ENCODE results near the gene ZNF668.

ZNF668 gene

DNA sequence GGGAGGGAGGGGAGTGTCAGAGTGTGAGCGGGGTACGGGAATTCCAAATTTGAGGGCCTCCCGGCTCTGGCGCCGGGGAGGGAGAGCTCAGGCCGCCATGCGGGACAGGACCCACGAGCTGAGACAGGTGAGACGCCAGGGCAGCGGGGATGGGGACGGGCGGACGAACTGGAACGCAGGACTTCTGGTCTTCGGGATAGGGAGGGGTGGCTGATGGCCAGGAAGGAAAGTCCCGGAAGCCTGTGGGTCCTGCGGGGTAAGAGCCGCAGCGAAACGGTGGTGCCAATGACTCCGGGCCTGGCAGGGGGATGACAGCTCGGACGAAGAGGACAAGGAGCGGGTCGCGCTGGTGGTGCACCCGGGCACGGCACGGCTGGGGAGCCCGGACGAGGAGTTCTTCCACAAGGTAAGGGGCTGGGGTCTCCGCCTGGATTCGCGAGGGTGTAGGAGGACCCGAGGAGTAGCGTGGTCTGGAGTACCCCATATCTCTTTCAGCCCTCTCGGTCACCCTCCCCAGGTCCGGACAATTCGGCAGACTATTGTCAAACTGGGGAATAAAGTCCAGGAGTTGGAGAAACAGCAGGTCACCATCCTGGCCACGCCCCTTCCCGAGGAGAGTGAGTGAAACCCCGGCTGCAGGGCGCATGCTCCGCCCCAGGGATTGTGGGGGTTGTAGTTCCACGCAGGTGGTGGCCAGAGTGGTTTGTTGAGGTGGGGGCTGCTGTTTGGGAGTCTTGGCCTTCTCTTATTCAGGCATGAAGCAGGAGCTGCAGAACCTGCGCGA, 40.1 kb downstream of the ZNF668 start:
- TF ChIP-seq, protein P1, sequence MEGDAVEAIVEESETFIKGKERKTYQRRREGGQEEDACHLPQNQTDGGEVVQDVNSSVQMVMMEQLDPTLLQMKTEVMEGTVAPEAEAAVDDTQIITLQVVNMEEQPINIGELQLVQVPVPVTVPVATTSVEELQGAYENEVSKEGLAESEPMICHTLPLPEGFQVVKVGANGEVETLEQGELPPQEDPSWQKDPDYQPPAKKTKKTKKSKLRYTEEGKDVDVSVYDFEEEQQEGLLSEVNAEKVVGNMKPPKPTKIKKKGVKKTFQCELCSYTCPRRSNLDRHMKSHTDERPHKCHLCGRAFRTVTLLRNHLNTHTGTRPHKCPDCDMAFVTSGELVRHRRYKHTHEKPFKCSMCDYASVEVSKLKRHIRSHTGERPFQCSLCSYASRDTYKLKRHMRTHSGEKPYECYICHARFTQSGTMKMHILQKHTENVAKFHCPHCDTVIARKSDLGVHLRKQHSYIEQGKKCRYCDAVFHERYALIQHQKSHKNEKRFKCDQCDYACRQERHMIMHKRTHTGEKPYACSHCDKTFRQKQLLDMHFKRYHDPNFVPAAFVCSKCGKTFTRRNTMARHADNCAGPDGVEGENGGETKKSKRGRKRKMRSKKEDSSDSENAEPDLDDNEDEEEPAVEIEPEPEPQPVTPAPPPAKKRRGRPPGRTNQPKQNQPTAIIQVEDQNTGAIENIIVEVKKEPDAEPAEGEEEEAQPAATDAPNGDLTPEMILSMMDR (IDR thresholded peaks at IDR 0.05; ENCODE audit: borderline replicate concordance, insufficient read depth, low read depth, low read length) = no peak

DNA sequence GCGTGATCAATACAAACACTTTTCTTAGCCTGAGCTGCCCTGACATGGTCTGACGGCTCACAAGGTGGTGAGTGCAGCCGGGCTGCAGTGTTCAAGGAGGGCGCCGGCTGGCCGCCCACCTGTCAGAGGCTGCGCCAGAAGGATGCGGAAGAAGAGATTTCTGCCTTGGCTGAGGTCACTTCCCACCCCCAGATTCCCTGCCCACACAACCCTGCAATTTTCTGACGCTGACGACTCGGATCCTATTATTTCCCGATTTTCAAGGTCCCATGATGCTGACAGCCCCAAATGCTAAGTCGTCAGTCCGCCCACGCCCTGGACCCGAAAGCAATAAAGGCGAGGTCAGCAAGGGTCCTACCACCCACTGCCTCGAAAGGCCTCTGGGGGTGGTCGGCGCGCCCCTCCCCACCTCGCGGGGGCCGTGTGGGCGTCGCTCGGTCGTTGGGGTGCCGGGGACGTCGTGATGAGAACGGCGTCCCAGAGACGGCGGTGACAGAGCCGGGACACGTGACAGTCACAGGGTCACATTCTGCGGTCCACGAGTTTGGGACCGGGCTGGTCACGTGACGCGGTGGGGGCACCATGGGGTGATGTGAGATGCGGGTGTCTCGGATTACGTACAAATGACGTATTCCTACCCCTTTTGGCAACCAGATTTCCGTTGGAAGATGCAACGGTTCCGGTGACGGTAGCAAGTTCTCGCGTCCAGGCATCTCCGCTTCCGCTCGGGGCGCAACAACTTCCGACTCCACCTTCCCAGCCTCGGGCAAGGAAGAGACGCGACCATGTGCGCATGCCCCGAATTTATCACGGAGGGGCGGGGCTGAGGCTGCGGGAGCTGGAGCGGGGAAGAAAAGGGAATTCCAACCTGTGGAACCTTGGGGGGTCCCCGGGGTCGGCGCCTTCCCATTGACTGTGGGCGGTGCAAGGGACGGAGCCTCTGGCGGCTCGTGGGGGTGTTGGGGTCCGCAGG, 41.0 kb downstream of the ZNF668 start, which contains the start of gene STX4:
TSS of gene STX4 (plus strand) at position 823 of the 973 bp plus-strand sequence. CDS start 248 bp downstream, outside the sequence.
- peak within 1 kb of the TSS; percentile 80 for H3K4me3 ChIP-seq (ENCODE audit: low read depth, low read length)
- TF ChIP-seq, protein P1 (IDR thresholded peaks at IDR 0.05; ENCODE audit: borderline replicate concordance, insufficient read depth, low read depth, low read length) = no peak

More for the DNA sequence above, 40.1 kb downstream of the ZNF668 start:
- H3K4me3 ChIP-seq (ENCODE audit: low read depth, low read length) = peak overlapping the region; percentile 80

DNA sequence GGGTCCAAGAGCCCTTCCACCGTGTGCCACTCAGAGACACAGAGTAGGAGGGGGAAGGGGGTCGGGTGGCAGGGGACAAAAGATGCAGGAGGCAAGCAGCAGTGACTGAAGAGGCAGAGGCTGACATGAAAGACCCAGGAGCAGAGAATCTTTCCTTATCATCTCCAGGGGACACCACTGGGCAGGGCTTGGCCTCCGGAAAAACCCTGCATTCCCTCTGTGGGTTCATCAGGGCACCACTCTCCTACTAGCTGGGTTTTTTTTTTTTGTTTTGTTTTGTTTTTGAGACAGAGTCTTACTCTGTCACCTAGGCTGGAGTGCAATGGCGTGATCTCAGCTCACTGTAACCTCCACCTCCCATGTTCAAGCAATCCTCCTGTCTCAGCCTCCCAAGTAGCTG, 42.8 kb downstream of the ZNF668 start:
- TF ChIP-seq, protein P1 (IDR thresholded peaks at IDR 0.05; ENCODE audit: borderline replicate concordance, insufficient read depth, low read depth, low read length) = no peak

DNA sequence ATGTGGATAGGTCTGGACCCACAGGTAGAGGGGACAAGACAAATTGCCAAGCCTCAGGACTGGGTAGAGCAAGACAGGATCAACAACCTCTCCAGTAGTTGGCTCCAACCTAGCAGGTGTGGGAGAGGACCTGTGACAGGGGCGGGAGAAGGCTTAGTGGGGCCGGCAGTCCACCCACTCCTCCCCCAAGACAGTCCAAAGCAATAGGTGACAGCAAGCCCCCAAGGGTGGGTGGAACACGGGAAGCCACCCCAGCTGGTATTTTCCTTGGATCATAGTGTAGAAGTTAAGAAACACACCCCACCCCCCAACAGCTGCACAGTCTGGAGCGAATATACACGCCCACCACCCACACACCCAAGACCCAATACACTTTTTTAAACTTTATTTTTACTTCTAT, 44.8 kb downstream of the ZNF668 start:
- TF ChIP-seq, protein P1 (IDR thresholded peaks at IDR 0.05; ENCODE audit: borderline replicate concordance, insufficient read depth, low read depth, low read length) = no peak
- H3K4me3 ChIP-seq (ENCODE audit: low read depth, low read length) = no peak overlapping the region

More for the DNA sequence above, 42.8 kb downstream of the ZNF668 start:
- H3K4me3 ChIP-seq (ENCODE audit: low read depth, low read length) = no peak overlapping the region

DNA sequence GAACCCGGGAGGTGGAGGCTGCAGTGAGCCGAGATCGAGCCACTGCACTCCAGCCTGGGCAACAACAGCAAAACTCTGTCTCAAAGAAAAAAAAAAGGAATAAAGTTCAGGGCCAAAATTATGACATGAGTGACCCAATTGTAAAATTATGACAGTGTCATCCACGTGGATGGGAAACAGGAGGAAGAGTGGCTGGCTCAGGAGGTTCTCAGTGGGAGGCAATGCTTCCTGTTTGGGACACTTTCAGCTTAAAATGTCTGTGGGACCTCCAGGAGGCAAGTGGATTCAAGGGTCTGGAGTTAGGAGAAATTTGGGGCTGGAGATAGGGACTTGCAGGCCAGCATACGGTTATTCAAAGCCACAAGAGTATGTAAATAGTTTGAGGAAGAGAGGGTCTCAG, 48.7 kb downstream of the ZNF668 start:
- TF ChIP-seq, protein P1 (IDR thresholded peaks at IDR 0.05; ENCODE audit: borderline replicate concordance, insufficient read depth, low read depth, low read length) = no peak
- H3K4me3 ChIP-seq (ENCODE audit: low read depth, low read length) = no peak overlapping the region

DNA sequence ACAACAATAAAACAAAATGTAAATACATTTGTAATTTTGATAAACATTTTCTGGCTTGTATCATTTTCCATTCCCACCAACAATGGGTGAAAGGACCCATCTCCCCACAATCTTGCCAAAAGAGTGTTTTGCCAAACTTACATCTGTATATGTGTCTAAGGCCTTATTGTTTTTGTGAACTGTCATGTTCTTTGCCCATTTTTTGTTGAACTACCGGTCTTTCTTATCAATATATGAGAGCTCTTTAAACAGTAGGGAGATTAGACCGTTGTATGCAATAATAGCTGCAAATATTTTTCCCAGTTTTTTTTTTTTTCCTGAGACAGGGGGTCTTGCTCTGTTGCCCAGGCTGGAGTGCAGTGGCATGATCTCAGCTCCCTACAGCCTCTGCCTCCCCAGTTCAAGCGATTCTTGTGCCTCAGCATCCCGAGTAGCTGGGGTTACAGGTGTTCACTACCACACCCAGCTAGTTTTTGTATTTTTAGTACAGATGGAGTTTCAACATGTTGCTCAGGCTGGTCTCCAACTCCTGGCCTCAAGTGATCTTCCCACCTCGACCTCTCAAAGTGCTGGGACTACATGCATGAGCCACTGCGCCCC, 50.3 kb downstream of the ZNF668 start:
- TF ChIP-seq, protein P1 (IDR thresholded peaks at IDR 0.05; ENCODE audit: borderline replicate concordance, insufficient read depth, low read depth, low read length) = no peak
- no peak overlapping the region for H3K4me3 ChIP-seq (ENCODE audit: low read depth, low read length)
